Renal cortex interstitium (tissue), 11 donors: ENCODE data around the gene ART3. TPM values are rescaled to one million over a fixed set of nuclear protein-coding genes. Genes with fewer than 3 reads are reported as not detected.
A peak's percentile ranks its signal among the peaks of the same experiment; 100 is the strongest.

ENCODE experiments used
- DNase-seq, 11 donors: peaks; one replicate each; pipeline ENCODE4 v3.0.0-alpha.2; 2013; ENCODE audit warnings: low read depth in 9 of 11, low spot score in 4 of 11; ENCODE audit errors: extremely low read depth in 1 of 11
- polyA plus RNA-seq, 3 donors: library from polyadenylated mRNA; unstranded; fragments of 120-200 nt; gene quantifications; one replicate each; pipeline ENCODE4 v1.2.1, GENCODE V29; 2013; ENCODE audit not compliant: insufficient read length in 3 of 3

The ART3 gene
- polyA plus RNA-seq, 3 donors: 0.48 to 0.57 (median 0.49) TPM

- DNase-seq: no peak
Measured at GRCh38 chr4:76120199-76120598, 45.7 kb downstream of the ART3 start.

- no peak for DNase-seq
Measured at GRCh38 chr4:76125816-76126215, 51.3 kb downstream of the ART3 start.

DNA sequence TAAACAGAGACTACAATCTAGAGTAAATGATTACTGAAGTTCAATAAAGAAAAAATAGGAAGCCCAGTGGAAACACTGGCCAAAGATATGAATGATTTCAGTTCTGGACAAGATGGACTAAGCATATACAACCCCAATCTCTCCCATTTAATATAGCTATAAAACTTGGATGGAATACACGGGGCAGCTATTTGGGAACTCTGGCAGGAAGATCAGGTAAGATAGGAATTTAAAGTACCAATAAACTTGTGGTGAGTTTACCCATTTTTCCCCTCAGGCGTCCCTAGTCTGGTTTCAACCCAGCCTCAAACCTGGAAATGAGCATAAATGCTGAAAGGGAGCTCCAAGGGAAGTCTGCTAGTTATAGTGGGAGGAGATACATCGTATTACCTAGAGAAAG is 53.2 kb downstream of the ART3 start:
- no peak for DNase-seq

DNA sequence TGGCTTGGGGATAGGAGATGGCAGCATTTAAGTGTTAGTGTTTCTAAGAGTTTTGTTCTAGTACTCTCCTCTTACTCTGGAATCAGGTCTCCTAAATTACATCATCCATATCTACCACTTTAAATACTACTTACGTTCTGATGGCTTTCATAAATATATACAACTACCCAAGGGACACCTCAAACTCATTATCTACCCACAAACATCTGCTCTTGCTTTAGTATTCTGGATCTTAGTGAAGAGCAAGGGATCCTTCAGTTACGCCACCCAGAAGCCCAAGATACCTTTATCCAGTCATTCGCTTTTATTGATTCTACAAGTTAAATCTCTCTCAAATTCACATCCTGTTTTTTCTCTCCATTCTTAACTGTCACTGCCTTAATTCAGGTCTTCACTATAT is 66.7 kb downstream of the ART3 start:
- DNase-seq: no peak

- DNase-seq: no peak
Measured at GRCh38 chr4:76144546-76144945, 70.0 kb downstream of the ART3 start.

DNA sequence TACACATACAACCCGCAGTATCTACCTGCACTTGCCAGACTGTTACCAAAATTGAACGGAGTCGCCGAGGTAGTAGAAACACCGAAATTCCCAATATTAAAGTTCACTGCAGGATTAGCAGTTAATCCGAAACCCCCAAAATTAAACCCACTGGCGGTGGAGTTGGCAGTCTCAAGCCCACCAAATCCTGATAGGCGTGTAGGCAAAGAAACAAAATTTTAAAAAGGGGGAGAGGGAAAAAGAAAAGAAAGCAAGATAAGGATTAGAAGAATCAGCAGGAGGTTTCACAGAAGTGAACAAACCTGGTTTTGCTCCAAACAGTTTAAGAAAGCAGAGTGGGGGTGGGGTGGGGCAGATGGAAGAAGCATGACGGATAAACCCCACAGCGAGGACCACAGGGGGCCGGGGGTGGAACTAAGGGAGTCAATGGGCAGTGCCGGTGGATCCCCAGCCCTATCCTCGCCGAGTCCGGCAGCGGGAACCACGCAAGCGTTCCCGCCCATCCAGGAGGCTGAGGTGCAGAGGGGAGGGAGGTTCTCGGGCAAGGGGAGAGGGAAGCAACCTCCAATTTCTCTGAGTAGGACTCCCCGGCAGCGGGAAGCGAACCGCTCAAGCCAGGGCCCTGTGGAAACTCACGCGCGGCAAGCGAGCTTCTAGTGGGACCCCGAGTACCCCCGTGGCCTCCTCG is 73.1 kb downstream of the ART3 start:
- peak; percentile 24 to 49 (median 30) for DNase-seq

DNA sequence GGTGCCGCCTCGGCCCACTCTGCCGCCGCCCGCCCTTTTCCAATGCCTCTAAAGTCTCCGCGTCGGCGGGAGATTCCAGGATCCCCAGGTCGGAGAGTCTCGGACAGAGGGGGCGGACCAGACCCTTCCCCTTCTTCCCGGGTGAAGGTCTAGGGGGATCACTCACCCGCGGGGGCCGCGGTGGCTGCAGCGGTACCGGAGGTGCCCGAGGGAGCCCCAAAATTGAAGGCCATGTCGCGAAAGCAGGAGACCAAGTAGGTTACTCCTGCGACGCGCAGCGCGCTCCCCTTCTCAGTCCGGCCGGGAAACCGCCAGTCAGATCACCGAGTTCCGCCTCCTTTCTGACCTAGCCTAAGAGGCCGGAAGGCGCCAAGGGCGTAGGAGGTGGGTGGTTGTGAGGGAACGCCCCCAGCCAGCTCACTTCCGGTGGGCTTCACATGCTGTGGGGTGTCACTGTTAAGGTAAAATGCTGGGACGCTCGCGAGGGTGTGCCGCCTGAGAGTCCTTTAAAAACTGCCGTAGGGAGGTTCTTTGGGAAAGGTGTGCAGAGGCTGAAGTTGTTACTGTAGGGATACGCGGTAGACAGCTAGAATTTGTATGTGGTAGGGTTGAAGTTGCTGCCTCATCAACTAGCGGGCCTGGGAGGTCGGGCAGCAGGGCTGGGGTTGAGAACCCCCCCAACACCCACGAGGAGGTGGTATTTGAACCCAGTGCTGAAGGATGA is 73.8 kb downstream of the ART3 start, which contains the start of gene NUP54:
Gene NUP54 (minus strand): TSS at position 256 of the 724 bp plus-strand sequence. CDS start 23 bp downstream, at position 233.
- peak; percentile 93 to 96 (median 94) for DNase-seq

GRCh38 chr4:76153356-76153755 is 78.8 kb downstream of the ART3 start:
- DNase-seq: no peak

DNA sequence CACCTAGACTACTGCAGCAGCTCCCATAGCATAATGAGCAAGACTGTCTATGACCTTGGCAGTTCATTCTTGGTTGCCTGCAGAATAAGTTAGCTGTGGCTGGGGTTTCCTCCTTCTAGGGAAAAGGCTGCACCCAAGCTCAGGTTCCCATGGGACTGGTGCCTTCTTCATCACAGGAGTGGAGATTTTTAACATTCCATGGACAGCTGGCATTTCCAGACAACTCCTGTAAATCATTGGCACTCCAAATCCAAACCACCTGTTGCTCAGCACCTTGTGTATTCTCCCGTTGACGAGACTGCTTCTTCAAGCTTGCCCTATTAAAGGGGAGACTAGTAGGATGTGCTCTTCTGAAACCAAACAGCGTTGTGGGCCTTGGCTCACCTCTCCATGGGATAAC is 81.5 kb downstream of the ART3 start:
- no peak for DNase-seq

- DNase-seq: peak in 1 of 11 donors; percentile 11
Measured at GRCh38 chr4:76156635-76157034, 82.1 kb downstream of the ART3 start.

DNA sequence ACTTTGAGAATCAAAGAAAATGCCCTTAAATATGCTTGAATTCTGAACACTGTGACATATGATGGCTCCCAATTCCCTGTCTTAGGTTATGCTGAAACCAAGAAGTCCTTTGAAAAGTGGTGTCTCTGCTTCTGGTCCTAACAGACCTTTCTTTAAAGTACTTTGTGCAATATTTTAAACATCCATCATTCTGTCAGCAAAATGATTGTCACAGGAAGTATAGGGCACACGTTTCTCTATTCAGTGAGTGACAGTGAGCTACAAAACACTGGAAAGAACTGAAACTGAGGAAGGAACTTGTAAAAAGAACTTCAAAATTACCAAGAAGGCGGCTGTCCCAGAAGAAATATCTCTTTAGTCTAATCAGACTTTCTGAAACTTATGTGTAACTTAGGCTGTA is 85.8 kb downstream of the ART3 start:
- DNase-seq: no peak

Other genes starting within 250 kb of the ART3 start
- gene PPEF2, start 172.3 kb upstream of the ART3 start, polyA plus RNA-seq: under 1 TPM in 1 of 3 donors, not detected in 2; 0.35 TPM
- gene NAAA, start 133.7 kb upstream of the ART3 start, polyA plus RNA-seq: 10 to 100 TPM; 12.5 to 16.3 (median 13.8) TPM
- 10 to 100 TPM; 43.3 to 53.2 (median 45.6) TPM for gene SDAD1, start 83.8 kb upstream of the ART3 start, polyA plus RNA-seq
- gene CXCL9, start 67.2 kb upstream of the ART3 start, polyA plus RNA-seq: under 1 TPM in 1 of 3 donors, not detected in 2; 0.12 TPM
- gene CXCL10, start 51.2 kb upstream of the ART3 start, polyA plus RNA-seq: 1 to 10 TPM; 4.2 to 5.1 (median 4.9) TPM
- under 1 TPM; 0.24 to 0.51 (median 0.42) TPM for gene CXCL11, start 38.6 kb upstream of the ART3 start, polyA plus RNA-seq
- gene NUP54, start 73.7 kb downstream of the ART3 start, polyA plus RNA-seq: 10 to 100 TPM; 72.2 to 95.7 (median 87.7) TPM
- 100 to 1,000 TPM; 163 to 202 (median 170) TPM for gene SCARB2, start 139.1 kb downstream of the ART3 start, polyA plus RNA-seq
- gene FAM47E, start 177.0 kb downstream of the ART3 start, polyA plus RNA-seq: 10 to 100 TPM in 1 of 3 donors, 1 to 10 TPM in 2; 5.0 to 12.2 (median 9.2) TPM
- gene STBD1, start 232.0 kb downstream of the ART3 start, polyA plus RNA-seq: 1 to 10 TPM; 1.0 to 2.0 (median 2.0) TPM